GM10248 (cell line): ENCODE data around the gene FOSB.

ENCODE experiments used
- CTCF ChIA-PET: fragments of 300-600 bp; sonication (Branson Sonifier 250); formaldehyde crosslinking; extraction: SDS; loops from one replicate; lab custom pipeline; 2021; ENCODE audit warnings: antibody characterized with exemption; lab: Yijun Ruan, JAX
- POLR2A ChIA-PET: fragments of 350-650 bp; sonication (Branson Sonifier 250); formaldehyde crosslinking; extraction: SDS; loops from one replicate; lab custom pipeline; 2020; ENCODE audit warnings: antibody characterized with exemption; lab: Yijun Ruan, JAX
- DNase-seq: peaks from one replicate; pipeline ENCODE4 v3.0.0; 2012; ENCODE audit errors: extremely low spot score
- TF ChIP-seq, protein P1 (sequence below): IDR thresholded peaks from 2 replicates; pipeline ENCODE4 v1.5.1; 2012; ENCODE audit warnings: mild to moderate bottlenecking, low read depth; ENCODE audit errors: extremely low read depth, missing control alignments, control extremely low read depth

The FOSB gene

DNA sequence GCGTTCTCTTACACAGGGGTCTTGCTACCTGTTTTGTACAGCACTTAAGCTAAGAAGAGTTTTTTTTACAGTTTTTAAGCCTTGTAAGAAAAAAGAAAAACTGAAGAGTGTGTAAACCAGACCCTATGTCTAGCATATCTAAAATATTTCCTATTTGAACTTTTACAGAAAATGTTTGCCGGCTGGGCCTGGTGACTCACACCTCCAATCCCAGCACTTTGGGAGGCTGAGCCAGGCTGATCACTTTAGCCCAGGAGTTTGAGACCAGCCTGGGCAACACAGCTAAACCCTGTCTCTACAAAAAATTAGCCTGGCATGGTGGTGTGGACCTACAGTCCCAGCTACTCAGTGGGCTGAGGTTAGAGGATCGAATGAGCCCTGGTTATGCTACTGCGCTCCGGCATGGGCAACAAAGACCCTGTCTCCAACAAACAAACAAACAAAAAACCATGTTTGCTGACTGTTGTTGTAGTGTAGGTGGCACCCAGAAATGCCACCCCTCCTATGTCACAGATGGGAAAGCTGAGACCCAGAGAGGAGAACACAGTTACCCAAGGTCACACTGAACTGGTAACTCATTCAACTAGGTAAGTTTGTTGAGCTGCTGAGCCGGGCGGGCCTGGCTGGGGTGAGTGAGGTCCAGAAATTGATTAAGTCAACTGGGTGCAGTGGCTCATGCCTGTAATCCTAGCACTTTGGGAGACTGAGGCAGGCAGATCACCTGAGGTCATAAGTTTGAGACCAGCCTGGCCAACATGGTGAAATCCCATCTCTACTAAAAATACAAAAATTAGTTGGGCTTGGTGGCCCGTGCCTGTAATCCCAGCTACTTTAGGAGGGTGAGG, 37.6 kb downstream of the FOSB start:
- ChIA-PET CTCF (interaction anchor here (0.6 to 3.5 kb wide), 6 partner anchors 9 to 134 kb away, joined by 4 to 26 read pairs (median 5); partner anchors contain the start of gene EML2), POLR2A (interaction anchor here (1.2 kb wide), 1 partner anchor 37 kb away, joined by 3 read pairs; no protein-coding TSS in a partner anchor)
- no peak for DNase-seq
- TF ChIP-seq, protein P1, sequence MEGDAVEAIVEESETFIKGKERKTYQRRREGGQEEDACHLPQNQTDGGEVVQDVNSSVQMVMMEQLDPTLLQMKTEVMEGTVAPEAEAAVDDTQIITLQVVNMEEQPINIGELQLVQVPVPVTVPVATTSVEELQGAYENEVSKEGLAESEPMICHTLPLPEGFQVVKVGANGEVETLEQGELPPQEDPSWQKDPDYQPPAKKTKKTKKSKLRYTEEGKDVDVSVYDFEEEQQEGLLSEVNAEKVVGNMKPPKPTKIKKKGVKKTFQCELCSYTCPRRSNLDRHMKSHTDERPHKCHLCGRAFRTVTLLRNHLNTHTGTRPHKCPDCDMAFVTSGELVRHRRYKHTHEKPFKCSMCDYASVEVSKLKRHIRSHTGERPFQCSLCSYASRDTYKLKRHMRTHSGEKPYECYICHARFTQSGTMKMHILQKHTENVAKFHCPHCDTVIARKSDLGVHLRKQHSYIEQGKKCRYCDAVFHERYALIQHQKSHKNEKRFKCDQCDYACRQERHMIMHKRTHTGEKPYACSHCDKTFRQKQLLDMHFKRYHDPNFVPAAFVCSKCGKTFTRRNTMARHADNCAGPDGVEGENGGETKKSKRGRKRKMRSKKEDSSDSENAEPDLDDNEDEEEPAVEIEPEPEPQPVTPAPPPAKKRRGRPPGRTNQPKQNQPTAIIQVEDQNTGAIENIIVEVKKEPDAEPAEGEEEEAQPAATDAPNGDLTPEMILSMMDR, result no peak

DNA sequence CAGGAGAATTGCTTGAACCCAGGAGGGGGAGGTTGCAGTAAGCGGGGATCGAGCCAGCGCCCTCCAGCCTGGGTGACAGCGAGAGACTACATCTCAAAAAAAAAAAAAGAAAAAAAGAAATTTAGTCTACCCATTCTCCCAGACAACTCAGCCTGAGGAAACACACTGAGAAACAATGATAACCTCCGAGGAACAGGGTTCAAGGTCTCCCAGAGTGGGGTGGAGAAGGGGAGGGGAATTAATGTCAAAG, 38.1 kb downstream of the FOSB start:
- POLR2A ChIA-PET, result interaction anchor here (1.2 kb wide), 1 partner anchor 37 kb away, joined by 3 read pairs; no protein-coding TSS in a partner anchor

DNA sequence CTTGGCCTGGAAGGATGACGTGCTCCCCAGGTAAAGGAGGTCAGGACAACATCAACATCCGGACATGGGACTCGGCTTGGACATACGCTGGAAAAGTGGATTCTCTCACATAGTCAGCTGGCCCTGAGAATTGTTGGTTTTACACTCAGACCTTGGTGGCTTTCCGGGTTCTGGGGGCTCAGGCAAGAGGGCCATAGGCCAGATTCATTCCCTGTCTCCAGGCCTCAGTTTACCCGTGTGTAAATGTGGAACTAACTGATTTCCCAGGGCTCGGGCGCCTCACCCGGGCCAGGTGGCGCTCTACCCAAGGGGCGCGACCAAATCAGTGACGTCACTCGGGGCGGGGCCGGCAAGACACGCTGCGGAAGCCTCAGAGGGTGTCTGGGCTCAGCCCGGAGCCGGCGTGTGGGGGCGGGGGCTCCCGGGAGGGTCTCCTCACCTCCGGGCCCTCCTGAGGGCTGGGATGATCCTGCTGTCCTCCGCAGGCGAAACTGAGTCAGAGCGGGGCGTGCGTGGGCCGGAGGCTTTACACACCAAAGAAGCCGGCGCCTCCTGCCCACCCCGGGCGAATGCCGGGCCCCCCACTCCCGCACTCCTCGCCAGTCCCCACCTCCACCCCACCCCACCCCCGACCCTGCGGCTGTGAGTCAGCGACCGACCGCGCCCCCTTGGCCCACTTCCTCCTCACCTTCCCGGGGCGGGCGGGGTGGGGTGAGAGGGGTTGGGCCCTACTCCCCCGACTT, 38.6 kb downstream of the FOSB start:
- ChIA-PET CTCF (interaction anchor here (0.6 to 3.5 kb wide), 5 partner anchors 10 to 133 kb away, joined by 4 to 26 read pairs (median 4); partner anchors contain the start of gene EML2), POLR2A (interaction anchor here (1.2 kb wide), 1 partner anchor 38 kb away, joined by 3 read pairs; no protein-coding TSS in a partner anchor)
- TF ChIP-seq, protein P1, result peak; percentile 81
- peak; percentile 93 for DNase-seq

More for the DNA sequence above, 38.1 kb downstream of the FOSB start:
- CTCF ChIA-PET, result interaction anchor here (0.6 to 3.5 kb wide), 6 partner anchors 10 to 133 kb away, joined by 4 to 26 read pairs (median 5); partner anchors contain the start of gene EML2
- TF ChIP-seq, protein P1, result no peak
- no peak for DNase-seq

DNA sequence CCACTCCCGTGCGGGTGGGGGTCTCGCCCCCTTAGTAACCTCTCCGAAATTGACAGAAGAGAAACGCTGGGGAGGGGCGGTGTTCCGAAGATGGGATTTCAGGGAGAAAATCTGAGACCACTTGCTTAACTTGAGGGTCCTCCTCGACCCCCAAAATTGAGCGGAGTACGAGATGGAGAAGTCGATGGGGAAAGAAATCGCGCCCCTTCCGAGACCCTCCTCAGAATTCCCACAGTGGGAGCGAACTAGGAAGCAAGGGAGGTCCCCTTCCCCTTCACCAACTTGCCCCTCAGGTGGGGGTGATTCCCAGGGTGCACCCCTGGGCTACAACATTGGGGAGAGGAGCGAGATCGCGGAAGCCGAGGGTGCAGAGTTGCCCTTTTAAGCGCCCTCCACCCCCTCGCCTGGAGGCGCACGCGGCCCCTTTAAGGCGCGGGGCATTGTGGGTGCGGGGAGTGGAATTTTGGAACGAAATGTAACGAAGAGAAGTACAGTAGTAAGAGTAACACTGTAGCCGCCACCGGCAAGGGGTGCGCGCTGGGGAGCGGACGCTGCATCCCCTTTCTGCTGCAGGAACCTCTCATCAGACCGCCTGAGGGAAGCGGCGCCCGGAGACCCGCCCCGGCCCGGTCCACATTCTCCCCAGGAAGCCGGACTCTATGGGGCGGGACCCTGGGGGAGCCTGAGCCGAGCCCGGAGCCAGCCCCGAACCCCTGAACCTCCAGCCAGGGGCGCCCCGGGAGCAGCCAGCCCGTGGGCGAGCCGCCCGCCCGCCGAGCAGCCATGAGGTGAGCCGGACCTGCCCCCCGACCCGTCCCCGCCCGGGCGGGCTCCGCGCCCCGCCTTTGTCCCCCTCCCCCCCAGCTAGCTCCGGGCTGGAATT, 39.4 kb downstream of the FOSB start, which contains the start of gene VASP:
VASP (plus strand) TSS at position 491 of the 883 bp plus-strand sequence; CDS start at position 784, 293 bp downstream.
- peak; percentile 83 for DNase-seq
- POLR2A ChIA-PET, result interaction anchor here (0.6 to 0.9 kb wide), 4 partner anchors 11 to 737 kb away, joined by 3 to 9 read pairs (median 4); no protein-coding TSS in a partner anchor
- TF ChIP-seq, protein P1, result no peak
- CTCF ChIA-PET, result interaction anchor here (1.0 to 1.8 kb wide), 3 partner anchors 12 to 21 kb away, joined by 3 to 7 read pairs (median 5); no protein-coding TSS in a partner anchor

DNA sequence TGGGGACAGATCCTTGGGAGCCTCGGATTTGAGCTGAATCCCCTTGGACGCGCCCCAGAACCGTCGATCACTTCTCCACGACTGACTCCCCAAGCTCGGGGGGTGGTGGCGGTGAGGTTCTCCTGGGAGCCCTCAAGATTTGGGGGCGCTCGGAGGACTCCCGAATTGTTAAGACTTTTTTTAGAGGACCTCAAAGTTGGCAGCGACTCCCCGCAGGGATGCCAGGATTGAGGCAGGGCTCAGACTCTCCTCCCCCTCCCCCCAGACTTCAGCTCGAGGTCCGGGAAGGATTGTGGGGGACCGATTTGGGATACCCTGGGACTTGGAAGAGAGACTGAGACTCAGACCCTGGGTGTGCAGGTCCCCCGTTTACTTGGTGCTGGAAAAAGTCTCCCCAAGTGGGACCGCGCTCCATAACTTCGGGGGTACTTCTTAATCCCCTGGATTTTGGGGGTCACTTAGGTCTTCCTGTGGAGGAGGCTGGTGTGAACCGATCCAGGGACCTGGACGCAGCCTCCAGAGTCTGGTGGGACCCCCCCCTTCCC, 40.1 kb downstream of the FOSB start:
- POLR2A ChIA-PET, result interaction anchor here (0.6 to 0.9 kb wide), 4 partner anchors 12 to 737 kb away, joined by 3 to 9 read pairs (median 4); no protein-coding TSS in a partner anchor
- DNase-seq, result no peak
- TF ChIP-seq, protein P1, result no peak
- CTCF ChIA-PET, result interaction anchor here (1.0 to 1.8 kb wide), 4 partner anchors 13 to 29 kb away, joined by 3 to 7 read pairs (median 5); no protein-coding TSS in a partner anchor
